GM18870 (cell line): Measurements from ENCODE around the gene ZNF841.
"Not testable (repeated sequence)": the region's sequence is repeated elsewhere in the genome, so short reads cannot be mapped to it uniquely, and the experiment has no call there.

Experiments
- ATAC-seq: cut with Tn5 transposase; IDR thresholded peaks from one replicate; pipeline ENCODE4 v1.9.1; 2021; ENCODE audit warnings: moderate library complexity; ENCODE audit not compliant: unreplicated experiment

The ZNF841 gene

DNA sequence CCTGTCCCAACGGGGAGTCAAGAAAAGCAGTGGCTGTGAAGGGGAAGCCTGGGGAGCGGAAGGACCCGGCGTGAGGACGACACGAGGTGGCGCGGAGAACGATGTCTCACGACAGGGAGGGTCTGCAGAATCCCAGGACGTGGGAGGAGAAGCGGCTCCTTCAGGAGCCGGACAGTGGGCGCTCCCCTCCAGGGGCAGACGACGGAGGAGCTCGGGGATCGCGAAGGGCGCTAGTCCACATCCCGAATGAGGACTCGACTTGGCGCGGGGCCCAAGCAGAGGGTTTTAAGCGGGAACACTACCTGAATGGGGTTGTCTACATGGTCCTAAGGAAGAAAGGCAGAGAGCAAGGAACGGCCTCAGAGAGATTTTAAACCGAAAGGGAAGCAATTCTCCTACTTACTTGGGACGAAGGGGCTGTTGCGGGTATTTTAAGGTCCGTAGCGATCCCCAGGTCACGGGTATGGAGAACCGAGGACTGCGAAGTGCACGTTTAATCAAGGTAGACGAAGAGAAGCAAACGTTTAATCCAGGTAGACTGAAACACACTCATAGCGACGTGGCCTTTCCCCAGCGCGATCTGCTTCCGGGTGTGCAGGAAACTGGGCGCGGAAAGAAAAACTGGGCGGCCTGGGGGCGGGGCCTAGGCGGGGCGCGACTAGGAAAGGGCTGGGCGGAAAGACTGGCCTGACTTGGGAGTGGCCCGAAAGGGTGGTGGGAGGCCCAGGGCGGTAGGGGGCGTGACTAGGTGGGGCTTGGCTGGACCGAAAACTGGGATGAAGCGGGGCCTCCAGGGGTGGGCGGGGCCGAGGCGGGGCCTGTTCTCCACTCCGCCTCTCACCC, at the start of gene ZNF841:
Gene ZNF841, minus strand, starts transcription at position 594 of the 843 bp plus-strand sequence. CDS start 10,964 bp downstream, outside the sequence.
- no peak for ATAC-seq

DNA sequence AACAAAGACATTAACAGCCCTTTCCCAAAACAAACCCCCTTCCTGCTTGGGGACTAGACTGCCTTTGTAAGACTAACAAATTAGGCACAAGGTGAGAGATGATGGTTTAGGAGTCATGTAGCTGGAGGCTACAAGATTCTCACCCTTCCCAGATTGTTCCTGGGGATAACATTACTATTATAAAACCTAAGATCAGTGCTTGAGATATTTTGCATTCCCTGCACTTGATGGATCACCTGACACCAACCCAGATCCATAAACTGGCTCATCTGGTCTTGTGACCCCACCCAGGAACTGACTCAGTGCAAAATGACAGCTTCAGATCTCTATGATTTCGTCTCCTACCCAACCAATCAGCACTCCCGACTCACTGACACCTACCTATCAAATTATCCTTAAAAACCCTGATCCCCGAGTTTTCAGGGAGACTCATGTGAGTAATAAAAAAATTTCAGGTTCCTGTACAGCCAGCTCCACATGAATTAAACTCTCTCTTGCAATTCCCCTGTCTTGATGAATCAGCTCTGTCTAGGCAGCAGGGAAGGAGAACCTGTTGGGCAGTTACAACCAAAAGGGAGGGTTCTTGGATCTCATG, 46.5 kb upstream of the ZNF841 start:
- ATAC-seq, result no peak

DNA sequence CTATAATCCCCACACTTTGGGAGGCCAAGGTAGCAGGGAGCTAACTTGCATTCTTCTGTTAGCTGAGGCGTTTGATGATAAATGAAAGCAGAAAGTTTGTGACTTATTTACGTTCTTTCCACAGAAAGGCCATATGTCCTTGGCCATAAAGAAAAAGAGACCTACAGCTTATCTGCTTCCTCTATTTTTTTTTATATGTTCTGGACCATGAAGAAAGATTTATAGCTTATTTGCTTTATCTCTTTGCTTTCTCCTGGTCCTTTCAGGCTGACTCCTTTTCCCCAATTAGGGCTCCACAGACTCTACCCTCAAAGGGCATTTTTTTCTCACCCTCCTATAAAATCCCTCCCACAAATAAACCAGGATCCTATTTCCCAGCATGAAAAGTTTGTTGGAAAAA, 45.6 kb upstream of the ZNF841 start:
- ATAC-seq, result no peak

DNA sequence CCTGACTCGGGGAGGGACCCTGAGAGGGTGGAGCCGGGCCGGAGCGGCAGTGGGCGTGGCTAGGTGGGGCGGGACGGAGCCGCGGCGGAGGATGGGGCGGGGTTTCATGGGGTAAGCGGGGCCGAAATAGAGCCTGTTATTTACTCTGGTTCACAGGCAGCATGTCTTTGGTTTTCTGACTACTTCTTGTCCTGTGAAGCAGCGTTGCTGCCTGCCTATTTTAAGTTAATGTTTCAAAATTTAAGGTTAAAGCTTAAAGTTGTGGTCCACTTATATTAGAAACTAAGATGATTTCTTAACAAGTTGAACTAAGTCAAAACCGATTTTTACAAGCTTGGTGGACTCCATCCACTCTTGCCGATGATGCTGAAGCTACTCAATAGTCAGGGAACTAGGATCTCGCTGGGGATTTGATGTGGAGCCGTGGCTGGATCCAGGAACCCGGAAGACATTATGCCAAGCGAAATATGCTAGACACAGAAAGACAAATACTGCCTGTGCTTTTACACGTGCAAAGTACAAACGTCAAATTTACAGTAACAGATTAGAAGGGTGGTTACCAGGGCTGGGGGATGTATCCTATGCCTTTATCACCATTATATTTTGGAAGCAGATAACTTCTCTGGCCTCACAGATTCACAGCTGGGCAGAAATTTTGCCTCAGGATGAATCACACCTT, 44.6 kb upstream of the ZNF841 start:
- ATAC-seq, result no peak

DNA sequence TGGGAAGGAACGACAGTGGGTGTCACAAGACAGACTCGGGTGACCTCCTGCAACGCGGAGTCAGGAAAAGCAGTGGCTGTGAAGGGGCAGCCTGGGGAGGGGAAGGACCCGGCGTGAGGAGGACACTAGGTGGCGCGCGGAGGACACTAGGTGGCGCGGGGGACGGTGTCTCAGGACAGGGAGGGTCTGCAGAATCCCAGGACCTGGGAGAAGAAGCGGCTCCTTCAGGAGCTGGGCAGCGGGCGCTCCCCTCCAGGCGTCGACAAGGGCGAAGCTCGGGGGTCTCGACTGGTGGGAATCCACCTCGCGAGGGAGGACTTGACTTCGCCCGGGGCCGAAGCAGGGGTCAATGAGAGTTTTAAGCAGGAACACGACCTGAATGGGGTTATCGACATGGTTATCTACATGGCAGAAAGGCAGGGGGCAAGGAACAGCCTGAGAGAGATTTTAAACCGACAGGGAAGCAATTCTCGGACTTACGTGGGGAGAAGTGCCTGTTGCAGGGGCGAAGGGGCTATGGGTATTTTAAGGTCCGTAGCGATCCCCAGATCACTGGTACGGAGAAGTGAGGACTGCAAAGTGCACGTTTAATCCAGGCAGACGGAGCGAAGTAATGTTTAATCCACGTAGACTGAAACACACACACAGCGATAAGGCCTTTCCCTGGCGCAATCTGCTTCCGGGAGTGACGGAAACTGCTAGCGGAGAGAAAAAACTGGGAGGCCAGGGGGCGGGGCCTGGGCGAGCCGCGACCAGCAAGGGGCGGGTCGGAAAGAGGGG, 43.9 kb upstream of the ZNF841 start, which contains the start of gene ZNF616:
Gene ZNF616, minus strand, starts transcription at position 687 of the 780 bp plus-strand sequence. CDS start 9,426 bp downstream, outside the sequence.
- ATAC-seq, result peak; percentile 59

DNA sequence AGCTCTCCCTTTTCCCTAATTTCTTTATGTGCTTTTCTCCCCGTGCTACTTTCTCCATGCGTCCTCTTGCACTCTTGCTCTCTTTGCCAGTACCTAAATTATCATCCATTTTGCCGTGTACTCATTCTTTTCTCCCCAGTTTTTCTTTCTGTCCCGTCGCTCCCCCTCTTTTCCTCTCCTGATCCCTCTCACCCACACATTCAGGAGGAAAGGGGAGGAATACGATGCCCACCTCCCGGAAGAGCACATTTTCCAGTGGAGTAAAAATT, 43.4 kb upstream of the ZNF841 start:
- ATAC-seq, result no peak

DNA sequence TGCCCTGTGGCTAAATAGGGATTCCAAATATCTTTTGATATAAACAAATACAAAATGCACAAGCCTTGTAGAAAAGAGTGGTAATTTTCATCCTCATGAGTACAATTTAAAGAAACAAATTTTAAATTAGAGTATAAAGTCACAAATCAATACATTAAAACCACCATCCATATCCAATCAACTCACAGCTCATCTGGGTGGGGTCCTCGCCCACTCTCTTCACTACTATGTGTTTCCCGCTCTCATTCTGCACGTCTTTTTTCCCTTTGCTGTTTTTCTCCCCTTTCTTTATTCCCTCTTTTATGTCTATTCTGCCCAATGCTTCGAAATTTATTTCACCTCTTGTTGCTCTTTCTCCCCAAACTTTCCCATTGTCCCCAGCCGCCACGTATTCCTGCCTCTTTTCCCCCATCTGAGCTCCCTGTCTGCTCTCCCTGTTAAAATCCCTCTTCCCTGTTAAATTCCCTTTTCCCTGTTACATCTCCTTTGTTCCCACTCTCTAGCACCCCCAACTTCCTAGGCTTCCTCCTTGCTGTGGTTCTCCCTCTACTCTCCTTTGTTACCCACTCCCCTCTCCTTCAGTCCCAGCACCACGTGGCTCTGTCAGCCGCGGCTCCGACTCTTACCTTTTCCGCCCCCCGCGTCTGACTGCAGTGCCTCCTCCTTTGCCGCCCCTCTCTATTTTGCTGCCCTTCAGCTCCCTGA, 42.9 kb upstream of the ZNF841 start:
- no peak for ATAC-seq

DNA sequence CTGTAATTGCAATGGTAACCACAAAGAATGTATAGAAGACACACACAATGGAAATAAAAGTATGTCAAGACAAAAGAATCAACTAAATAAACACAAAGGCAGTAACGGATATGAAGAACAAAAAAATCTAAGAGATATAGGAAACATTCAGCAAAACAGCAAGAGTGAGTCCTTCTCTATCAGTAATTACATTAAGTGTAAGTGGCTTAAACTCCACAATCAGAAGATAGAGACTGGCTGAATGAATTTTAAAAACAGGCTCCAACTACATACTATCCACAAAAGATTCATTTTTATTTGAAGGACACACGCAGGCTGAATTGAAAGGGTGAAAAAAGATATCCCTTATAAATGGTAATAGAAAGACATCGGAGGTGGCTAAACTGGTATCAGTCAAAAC, 24.7 kb upstream of the ZNF841 start:
- ATAC-seq, result no peak

DNA sequence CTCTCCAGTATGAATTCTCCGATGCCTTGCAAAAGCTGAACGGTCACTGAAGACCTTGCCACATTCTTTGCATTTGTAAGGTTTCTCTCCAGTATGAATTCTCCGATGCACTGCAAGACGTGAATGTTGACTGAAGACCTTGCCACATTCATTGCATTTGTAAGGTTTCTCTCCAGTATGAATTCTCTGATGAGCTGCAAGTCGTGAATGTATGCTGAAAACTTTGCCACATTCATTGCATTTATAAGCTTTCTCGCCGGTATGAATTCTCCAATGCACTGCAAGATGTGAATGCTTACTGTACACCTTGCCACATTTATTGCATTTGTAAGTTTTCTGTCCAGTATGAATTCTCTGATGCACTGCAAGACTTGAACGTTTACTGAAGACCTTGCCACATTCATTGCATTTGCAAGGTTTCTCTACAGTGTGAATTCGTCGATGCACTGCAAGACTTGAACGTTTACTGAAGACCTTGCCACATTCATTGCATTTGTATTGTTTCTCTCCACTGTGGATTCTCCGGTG, 20.0 kb upstream of the ZNF841 start:
- no peak for ATAC-seq

DNA sequence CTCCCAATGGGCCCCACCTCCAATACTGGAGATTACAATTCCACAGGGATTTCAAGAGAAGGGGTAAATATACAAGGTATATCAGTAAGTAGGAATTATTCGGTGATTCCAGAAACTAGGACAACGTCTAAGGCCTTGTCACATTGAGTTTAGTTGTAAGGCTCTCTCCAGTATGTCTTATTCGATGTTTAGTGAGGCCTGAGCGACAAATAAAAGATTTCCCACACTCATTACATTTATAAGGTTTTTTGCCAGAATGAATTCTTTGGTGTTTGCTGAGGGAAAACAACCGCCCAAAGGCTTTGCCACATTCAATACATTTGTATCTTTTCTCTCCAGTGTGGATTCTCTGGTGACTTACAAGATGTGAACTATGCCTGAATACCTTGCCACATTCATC, 19.1 kb upstream of the ZNF841 start:
- ATAC-seq, result no peak

DNA sequence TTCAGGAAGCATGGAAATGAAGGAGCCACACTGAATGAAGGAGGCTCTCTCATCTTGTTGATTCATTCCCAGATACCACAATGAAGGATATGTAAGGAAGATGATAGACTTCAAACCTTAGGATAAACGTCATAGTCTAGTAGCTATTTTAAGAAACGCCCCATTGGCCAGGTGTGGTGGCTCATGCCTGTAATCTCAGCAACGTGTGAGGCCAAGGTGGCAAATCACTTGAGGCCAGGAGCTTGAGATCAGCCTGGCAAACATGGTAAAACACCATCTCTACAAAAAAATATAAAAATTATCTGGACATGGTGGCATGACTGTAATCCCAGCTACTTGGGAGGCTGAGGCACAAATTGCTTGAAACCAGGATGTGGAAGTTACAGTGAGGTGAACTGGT, 17.1 kb upstream of the ZNF841 start:
- ATAC-seq, result no peak

DNA sequence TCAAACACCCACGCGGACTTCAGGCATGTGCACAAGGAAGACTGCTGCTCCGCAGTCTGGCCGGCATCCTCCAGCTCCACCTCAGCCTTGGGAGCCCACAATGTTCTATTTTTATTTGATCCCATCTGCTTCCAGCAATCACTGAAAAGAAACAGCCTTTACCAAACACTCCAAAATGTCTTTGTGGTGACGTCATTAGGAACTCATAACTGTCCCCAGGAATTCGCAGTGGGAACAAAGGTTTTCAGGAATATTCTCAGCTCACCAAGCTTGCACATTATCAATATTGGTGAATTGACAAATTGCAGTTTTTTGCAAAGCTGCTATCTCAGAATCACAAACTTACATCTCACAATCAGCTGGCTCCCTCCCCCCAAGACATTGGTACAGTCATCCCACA, 15.2 kb upstream of the ZNF841 start:
- no peak for ATAC-seq

DNA sequence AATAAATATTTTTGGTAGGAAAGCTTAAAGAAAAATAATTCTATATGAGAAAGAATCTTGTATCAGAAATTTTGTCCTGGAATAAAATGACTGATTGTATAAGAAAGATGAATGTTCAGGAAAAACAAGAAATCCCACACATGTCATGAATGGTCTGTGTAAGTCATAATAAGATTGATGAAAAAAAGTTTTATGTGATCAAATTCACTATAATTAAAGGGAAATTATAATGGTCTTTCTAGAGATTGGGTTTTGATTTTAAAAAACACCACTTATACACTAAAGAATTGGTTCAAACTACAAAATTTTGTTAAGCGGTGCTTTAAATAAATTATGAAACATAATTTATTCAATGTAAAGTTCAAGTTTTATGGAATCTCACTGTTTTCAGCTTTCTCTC, 7.2 kb upstream of the ZNF841 start:
- no peak for ATAC-seq

DNA sequence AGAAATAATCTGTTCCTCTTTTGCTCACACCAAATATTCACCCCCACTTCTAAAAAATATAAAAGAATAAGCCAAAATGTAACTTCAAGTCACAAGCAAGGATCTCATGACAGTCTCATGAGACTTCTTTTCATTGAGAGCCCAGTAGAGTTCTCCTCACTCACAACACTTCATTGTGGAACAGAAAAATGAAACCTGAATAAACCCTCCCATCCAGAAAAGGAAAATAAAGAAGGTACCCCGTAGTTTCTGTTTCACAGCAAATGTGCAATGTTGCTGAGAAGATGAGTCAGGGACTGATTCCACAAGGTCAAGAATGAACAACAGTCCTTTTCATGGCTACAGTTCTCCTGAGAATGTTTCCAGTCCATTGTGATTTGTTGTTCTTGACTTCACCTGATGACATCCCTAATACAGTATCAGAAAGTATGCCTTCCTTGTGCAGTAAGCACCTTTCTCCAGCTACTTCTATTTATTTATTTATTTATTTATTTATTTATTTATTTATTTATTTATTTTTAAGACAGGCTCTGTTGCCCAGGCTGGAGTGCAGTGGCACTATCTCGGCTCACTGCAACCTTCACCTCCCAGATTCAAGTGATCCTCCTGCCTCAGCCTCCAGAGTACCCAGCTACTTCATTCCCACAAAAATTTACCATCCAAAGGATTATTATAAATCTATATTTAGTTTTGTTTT, 6.4 kb upstream of the ZNF841 start:
- ATAC-seq, result no peak

DNA sequence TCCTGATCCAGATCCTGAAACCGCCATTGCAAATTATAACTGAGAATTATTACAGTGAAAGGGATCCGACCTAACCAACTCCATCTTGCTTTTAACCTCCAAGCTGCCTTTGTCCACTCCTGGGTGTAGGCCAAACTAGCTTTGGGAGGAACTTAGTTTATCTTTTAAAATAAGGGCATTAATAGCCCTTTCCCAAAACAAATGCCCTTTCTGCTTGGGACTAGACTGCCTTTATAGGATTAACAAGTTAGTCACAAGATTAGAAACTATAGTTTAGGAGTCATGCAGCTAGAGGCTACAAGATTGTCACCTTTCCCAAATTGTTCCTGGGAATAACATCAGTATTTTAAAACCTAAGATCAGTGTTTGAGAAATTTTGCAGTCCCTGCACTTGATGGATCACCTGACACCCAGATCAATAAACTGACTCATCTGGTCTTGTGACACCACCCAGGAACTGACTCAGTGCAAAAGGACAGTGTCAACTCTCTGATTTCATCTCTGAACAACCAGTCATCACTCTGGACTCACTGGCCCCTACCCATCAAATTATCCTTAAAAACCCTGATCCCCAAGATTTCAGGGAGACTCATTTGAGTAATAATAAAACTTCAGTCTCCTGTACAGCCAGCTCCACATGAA, 4.1 kb upstream of the ZNF841 start:
- no peak for ATAC-seq

DNA sequence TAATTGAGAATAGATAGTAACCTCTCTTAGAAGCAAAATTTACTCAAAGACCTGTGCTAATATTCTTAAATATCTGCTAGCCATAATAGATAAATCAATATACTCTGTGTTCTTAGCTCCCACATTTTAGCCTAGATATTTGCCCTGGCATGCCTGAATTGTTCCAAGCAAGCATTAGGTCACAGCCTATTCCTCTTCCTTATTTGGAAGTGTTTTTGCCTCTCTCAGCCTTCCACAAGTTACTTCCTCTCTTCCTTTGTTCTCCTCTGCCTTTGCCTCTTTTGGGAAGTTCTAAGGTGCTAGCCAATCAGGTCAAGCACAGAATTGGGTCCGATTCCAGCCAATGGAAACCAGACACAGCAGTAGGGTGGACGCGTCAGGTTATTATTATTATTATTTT, 851 bp upstream of the ZNF841 start:
- ATAC-seq, result not testable (repeated sequence)

DNA sequence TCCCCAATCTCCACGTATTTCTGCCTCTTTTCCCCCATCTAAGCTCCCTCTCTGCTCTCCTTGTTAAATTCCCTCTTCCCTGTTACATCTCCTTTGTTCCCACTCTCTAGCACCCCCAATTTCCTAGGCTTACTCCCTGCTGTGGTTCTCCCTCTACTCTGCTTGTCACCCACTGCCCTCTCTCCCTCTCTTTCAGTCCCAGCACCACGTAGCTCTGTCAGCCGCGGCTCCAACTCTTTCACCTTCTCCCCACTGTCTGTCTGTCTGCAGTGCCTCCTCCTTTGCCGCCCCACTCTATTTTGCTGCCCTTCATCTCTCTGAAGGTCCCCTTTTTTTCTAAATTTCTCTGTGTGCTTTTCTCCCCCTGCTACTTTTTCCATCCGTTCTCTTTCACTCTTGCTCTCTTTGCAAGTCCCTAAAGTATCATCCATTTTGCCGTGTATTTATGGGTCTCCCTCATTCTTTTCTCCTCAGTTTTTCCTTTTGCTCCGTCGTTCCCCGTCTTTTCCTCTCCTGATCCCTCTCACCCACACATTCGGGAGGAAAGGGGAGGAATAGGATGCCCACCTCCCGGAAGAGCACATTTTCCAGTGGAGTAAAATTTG, 937 bp downstream of the ZNF841 start:
- no peak for ATAC-seq

DNA sequence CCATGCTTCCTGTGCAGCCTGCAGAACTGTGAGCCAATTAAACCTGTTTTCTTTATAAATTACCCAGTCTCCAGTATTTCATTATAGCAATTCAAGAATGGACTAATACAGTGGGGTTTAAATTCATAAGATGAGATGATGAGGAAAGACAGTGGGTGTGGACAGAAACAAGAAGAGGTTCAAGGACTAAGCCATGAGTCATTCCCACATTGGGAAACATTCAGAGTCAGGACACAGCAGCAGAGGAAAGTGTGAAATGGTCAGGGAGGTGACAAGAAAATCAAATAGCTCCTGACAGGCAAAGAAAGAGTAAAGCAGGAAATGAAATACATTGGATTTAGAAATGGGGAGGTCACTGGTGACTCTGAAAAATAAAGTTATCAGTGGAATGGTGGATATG, 9.1 kb downstream of the ZNF841 start:
- ATAC-seq, result no peak

DNA sequence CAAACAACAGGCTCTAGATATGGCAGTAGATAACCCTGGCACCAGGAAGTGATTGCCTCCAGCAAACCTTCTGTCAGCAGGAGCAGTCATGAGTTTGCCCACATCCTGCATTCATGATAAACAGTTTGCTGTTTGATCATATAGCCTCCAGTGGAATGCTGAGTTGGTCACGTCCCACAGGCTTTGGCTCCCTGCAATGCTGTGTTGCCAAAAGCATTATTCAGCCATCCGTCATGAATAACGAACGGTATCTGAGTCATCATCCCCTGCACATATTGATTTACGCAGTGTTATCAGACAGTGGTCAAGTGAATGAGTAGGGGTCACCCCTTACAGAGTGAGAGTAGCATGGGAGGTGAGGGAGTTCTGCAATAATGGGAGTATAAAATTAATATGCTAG, 25.1 kb downstream of the ZNF841 start:
- no peak for ATAC-seq
